Measurements from ENCODE around the gene CYP4F8. TPM values are rescaled to one million over a fixed set of nuclear protein-coding genes. Genes with fewer than 3 reads are reported as not detected.

The CYP4F8 gene
- total RNA-seq, 1 experiment from 2014 or later = not detected

GRCh38 chr19:15616627-15617270 lies 1.7 kb downstream of the CYP4F8 start:
- no peaks in the 10 kb centered on the region for H3K4me1 ChIP-seq (ENCODE audit: insufficient read depth, low read length)
- H4K8ac ChIP-seq (replicated peaks; ENCODE audit: insufficient read length, low read depth, low read length) = no peak overlapping the region
- H3K56ac ChIP-seq (ENCODE audit: insufficient read length, low read depth, low read length) = no peak overlapping the region
- H2AFZ ChIP-seq (ENCODE audit: low read length) = no peak overlapping the region
- no peak overlapping the region for H3K14ac ChIP-seq (ENCODE audit: insufficient read depth, low read length)
- DNase-seq = no peak
- no peaks in the 10 kb centered on the region for H3K4me1 Mint-ChIP-seq
- peaks cover 11 to 49% (median 18%) of the 10 kb centered on the region in 3 experiments; a peak in 6 of 7 replicates for H3K36me3 Mint-ChIP-seq (ENCODE audit: insufficient read depth in 1 of 3, low read depth in 3 of 3)
- H3K79me1 ChIP-seq (ENCODE audit: insufficient read depth, low read depth, low read length, poor library complexity, severe bottlenecking) = no peaks in the 10 kb centered on the region
- H3K9ac ChIP-seq (ENCODE audit: extremely low read depth, insufficient read length, low read length) = no peak overlapping the region
- no peak overlapping the region for H3K4me2 ChIP-seq (ENCODE audit: insufficient read depth, insufficient read length, low read length)
- H3K9me3 Mint-ChIP-seq = peaks cover 89 to 98% of the 10 kb centered on the region in 2 experiments
- no peak overlapping the region for H2BK15ac ChIP-seq (ENCODE audit: low read depth, low read length)
- no peak overlapping the region for H3T11ph ChIP-seq (ENCODE audit: low read length)
- no peaks in the 10 kb centered on the region for H3K27me3 ChIP-seq (ENCODE audit: insufficient read depth, low read length)
- H3K18ac ChIP-seq (ENCODE audit: insufficient read length, low read depth, low read length) = no peak overlapping the region
- H4K5ac ChIP-seq (ENCODE audit: insufficient read length, low read depth, low read length) = no peak overlapping the region
- H3K4me3 Mint-ChIP-seq = no peak overlapping the region
- H3K27ac Mint-ChIP-seq = no peak overlapping the region
- H3K79me2 ChIP-seq (ENCODE audit: insufficient read depth, low read length) = no peaks in the 10 kb centered on the region
- H2BK12ac ChIP-seq (ENCODE audit: insufficient read length, low read depth, low read length) = no peak overlapping the region
- H3K9me3 ChIP-seq (ENCODE audit: control insufficient read depth, low read depth, low read length) = peaks cover 95% of the 10 kb centered on the region
- no peak overlapping the region for H3K23ac ChIP-seq (ENCODE audit: insufficient read length, low read depth, low read length)
- H2BK120ac ChIP-seq (ENCODE audit: low read depth, low read length, poor library complexity, severe bottlenecking) = no peak overlapping the region
- H3K23me2 ChIP-seq (ENCODE audit: insufficient read length, low read depth, low read length, poor library complexity, severe bottlenecking) = no peaks in the 10 kb centered on the region
- no peak overlapping the region for H2AK5ac ChIP-seq (ENCODE audit: insufficient read length, low read length)
- H4K91ac ChIP-seq (ENCODE audit: insufficient read length, low read depth, low read length) = no peak overlapping the region
- no peak overlapping the region for H3K27ac ChIP-seq (ENCODE audit: insufficient read length, low read depth, low read length)
- H4K20me1 ChIP-seq (ENCODE audit: control insufficient read depth, insufficient read depth, insufficient read length) = no peaks in the 10 kb centered on the region
- no CpG with 5 or more reads among the region's 7 CpGs for WGBS (ENCODE audit: extremely low coverage, insufficient read length, low lambda C conversion rate)
- H2BK20ac ChIP-seq (ENCODE audit: low read depth, low read length, poor library complexity, severe bottlenecking) = no peak overlapping the region
- H3K4ac ChIP-seq (ENCODE audit: low read depth, low read length) = no peak overlapping the region
- peaks cover 3% of the 10 kb centered on the region for H3K27me3 Mint-ChIP-seq (ENCODE audit: low read depth)
- no peak overlapping the region for H2BK5ac ChIP-seq (ENCODE audit: insufficient read length, low read length)
- TF ChIP-seq CTCF (conservative IDR thresholded peaks at IDR 0.05) = no peak

Data from H9 (cell line).